Eye (tissue), 1 donor: ENCODE measurements around the gene RASAL2.
A peak's percentile ranks its signal among the peaks of the same experiment; 100 is the strongest.
"Not testable (repeated sequence)": the region's sequence is repeated elsewhere in the genome, so short reads cannot be mapped to it uniquely, and the experiment has no call there.

ENCODE experiments used
- DNase-seq: peaks from one replicate; pipeline ENCODE4 v3.0.0-alpha.2; 2015

Gene RASAL2

DNA sequence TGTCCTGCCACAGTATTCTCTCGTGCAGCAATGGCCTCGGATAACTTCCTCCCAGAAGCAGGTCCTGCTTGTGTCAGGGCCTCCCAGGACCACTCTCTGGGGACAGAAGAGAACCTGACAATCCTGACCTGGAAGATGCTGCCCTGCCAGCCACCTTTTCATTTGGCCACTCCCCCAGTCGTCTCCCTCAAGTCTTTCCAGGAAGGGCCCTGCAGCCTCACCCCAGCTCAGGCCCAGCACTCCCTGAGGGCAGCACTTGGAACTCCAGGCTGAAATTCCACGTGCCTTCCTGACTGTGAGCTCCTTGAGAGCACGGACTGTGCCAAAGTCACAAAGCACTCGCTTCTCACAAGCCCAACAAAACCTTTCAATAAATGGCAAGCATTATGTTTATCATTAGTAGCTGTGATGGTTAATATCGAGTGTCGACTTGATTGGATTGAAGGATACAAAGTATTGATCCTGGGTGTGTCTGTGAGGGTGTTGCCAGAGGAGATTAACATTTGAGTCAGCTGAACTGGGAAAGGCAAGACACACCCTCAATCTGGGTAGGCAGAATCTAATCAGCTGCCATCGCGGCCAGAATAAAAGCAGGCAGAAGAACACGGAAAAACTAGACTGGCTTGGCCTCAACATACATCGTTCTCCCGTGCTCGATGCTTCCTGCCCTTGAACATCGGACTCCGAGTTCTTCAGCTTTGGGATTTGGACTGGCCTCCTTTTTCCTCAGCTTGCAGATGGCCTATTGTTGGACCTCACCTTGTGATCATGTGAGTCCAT lies 405.2 kb downstream of the RASAL2 start:
- DNase-seq: no peak

- DNase-seq: no peak
Measured at GRCh38 chr1:178500091-178500770, 406.3 kb downstream of the RASAL2 start.

DNA sequence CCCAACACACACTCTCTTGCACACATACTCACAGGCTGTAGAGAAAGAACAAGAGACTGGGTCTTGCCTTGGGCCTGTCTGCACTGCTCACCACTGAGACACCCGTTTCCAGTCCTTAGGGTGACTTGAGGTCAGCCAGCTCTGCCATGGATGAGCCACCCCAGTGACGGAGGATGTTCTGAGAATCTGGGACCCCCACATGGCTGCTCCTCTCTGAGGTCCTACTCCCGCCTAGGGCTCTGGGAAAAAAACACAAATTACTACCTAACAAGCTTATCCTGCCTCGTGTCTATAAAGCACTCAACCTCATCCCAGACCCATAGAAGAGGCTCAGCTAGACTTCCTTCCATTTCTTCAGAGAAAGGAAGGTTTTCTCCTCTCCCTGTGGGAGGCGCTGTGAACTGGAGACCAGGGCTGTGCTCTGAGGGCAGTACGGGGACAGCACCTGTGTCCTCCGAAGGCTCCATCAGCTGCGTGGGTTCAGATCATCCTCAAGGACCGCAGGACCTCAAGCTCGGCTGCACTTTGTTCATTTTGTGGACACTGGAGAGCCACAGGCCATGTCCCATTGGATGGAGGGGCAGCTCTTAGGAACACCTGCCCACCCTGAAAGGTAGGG lies 407.1 kb downstream of the RASAL2 start:
- DNase-seq: no peak

- peak; percentile 87 for DNase-seq
Measured at GRCh38 chr1:178501705-178502329, 407.9 kb downstream of the RASAL2 start.

- no peak for DNase-seq
Measured at GRCh38 chr1:178502330-178502714, 408.4 kb downstream of the RASAL2 start.

DNA sequence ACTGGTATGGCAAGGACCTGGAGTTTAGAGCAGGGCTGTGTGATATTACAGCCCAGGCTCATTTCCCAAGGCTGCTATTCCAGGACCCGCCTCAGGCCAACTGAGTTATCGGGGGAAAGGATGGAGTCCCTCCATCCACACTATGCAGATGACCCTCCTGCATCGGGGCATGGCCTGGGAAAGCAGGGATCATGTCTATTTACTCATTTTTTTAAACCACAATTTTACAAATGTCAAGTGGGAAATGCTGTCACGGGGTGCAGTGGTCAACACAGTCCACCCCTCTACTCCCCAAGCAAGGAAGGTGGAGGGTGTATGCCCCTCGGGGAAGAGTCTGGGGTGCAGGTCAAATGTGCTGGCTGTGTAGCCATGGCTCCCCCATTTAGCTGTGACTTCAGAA lies 409.0 kb downstream of the RASAL2 start:
- no peak for DNase-seq

GRCh38 chr1:178503316-178503715 lies 409.4 kb downstream of the RASAL2 start:
- DNase-seq: not testable (repeated sequence)

- DNase-seq: no peak
Measured at GRCh38 chr1:178503849-178504248, 409.9 kb downstream of the RASAL2 start.

DNA sequence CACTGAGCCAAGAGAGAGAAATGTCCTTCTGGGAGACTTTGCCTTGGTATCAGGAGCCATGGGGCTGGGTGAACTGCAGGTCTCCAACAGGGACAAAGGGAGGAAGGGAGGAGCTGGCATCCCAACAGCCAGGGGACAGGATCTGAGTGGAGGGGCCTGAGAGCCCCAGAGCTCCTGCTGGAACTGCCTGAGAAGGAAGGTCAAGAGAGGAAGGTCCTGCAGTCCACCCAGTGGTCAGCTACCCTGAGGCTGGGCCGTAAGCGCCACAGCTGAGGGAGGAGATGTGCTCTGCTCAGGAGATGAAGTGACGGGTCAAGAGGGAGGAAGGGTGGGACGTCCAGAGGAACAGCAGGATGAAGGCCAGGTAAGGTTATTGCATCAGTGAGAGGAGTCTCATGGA lies 410.4 kb downstream of the RASAL2 start:
- no peak for DNase-seq

GRCh38 chr1:178506177-178506576 lies 412.3 kb downstream of the RASAL2 start:
- no peak for DNase-seq

GRCh38 chr1:178506669-178507068 lies 412.8 kb downstream of the RASAL2 start:
- DNase-seq: no peak

DNA sequence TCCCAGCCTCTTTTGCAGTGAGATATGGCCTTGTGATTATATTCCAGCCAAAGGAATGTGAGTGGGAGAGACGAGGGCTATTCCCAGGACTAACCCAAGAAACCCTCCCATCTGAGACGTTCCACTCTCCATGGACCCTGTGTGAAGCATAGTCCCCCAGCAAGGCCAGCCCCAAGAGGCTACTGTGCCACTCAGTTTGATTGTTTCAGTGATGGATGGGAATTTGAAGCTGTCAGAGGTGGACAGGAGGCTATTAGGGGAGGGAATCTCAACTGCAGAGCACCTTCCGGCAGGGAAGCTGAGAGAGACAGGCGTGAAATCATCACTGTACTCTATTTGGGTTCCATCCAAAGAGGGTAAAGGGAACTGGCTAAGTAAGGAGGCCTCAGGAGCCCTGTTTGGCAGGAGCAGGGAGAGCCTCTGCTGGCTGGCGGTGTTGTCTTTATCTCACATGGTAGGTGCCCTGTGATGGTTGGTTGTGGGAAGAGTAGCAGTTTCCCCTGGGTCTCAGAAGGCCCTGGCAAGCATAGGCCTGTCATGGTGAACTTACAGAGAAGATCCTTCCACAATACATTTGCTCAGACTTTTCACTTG lies 415.6 kb downstream of the RASAL2 start:
- no peak for DNase-seq

DNA sequence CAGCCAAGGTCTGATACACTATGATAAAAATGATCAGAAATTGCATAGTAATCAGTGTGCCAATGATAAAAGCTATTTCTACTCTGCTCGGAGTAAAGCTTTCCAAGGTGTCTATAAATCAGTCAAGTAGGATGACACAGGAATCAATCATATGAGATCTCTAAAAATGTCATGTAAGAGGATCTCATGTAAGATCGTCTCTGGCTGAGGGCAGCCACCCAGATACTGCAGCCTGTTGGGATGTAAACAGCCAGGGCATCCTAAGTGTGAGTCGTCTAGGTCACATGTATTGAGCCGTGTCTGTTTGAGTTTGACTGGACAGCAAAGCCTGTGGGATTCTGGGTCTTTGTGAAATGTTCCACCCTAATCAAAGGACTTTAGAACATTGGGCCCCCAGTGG lies 416.3 kb downstream of the RASAL2 start:
- no peak for DNase-seq

- no peak for DNase-seq
Measured at GRCh38 chr1:178512566-178513277, 418.8 kb downstream of the RASAL2 start, which contains the start of gene TEX35. TSS of gene TEX35 (plus strand) at chr1:178513109. CDS start at chr1:178513189, 80 bp downstream.

GRCh38 chr1:178513278-178513983 lies 419.5 kb downstream of the RASAL2 start:
- DNase-seq: no peak

DNA sequence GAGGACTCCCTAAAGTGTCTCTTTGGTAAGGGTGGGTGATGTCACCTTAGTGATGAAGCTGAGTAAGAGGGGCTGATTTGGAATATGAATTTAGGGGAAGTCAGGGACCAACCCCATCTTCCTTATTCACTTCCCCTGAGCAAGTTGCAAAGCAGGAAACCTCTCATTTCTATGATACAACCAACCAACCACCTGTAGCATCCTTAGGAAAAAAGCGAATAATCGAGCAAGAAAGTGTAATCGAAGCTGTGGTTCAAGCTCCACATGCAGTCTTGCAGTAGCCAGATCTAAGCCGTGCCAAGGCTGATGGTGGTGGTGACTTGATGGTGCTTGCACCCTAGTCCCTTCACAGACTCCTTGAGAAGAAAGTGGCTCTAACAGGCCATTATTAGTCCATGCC lies 422.2 kb downstream of the RASAL2 start:
- no peak for DNase-seq

GRCh38 chr1:178518894-178519293 lies 425.0 kb downstream of the RASAL2 start:
- no peak for DNase-seq

- DNase-seq: no peak
Measured at GRCh38 chr1:178520803-178521202, 426.9 kb downstream of the RASAL2 start.

DNA sequence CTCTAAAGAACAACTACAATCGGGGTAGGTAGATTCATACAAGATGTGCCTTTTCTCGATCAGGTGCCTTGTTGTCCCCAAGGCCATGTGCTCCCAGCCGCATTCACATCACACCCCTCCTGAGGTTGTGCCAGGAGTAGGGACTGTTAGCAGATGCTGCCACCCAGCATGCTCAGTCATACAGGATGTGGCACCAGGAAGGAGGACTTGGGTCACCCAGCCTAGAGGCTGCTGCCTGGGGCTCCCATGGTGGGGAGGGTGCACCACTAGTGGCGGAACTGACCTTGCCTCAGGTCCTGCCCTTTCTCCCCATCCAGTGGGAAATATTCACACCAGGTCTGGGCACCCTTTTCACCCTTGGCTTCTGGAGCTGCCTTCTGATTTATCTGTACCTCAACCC lies 427.3 kb downstream of the RASAL2 start:
- DNase-seq: no peak

DNA sequence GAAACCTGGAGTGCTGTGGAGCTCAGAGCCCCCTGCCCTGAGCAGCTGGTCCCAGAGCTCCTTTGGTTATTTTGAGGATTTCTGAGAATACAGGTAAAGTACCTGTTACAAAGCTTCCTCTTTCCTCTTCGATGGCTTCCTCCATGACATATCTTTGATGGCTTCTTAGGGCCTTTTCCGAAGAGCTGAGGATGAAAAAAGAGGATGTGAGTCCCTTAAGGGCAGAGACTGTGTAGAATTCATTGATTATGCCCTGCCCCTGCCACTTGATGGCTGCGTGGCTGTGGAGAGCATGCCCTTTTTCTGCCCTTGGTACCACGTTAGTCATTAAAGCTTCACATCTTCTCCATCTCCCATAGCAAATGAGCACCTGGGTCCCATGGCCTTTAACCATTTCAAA lies 433.2 kb downstream of the RASAL2 start:
- no peak for DNase-seq

- no peak for DNase-seq
Measured at GRCh38 chr1:178528228-178528952, 434.5 kb downstream of the RASAL2 start.
